GM19239 (cell line): ENCODE data around the gene PPP2R2D.
"Not testable (repeated sequence)": the region's sequence is repeated elsewhere in the genome, so short reads cannot be mapped to it uniquely, and the experiment has no call there.

ENCODE experiments used
- DNase-seq: peaks from one replicate; pipeline ENCODE4 v3.0.0; 2011; ENCODE audit warnings: low spot score; ENCODE audit not compliant: insufficient read length
- FAIRE-seq: peaks from 2 replicates; lab custom pipeline; 2011; peaks lifted over from hg19 to GRCh38; lab: Jason Lieb, UNC

The PPP2R2D gene

GRCh38 chr10:131982796-131983195, 82.0 kb downstream of the PPP2R2D start:
- DNase-seq (no peak), FAIRE-seq (no peak)

GRCh38 chr10:131983780-131984179, 83.0 kb downstream of the PPP2R2D start:
- DNase-seq: no peak
- FAIRE-seq: no peak

GRCh38 chr10:131986851-131987250, 86.0 kb downstream of the PPP2R2D start:
- not testable (repeated sequence) for FAIRE-seq, DNase-seq

- not testable (repeated sequence) for FAIRE-seq, DNase-seq
Measured at GRCh38 chr10:131987301-131987700, 86.5 kb downstream of the PPP2R2D start.

- not testable (repeated sequence) for FAIRE-seq, DNase-seq
Measured at GRCh38 chr10:131987786-131988185, 87.0 kb downstream of the PPP2R2D start.

- FAIRE-seq (no peak), DNase-seq (no peak)
Measured at GRCh38 chr10:131991726-131992125, 90.9 kb downstream of the PPP2R2D start.

- no peak for FAIRE-seq
- DNase-seq: no peak
Measured at GRCh38 chr10:131993275-131993674, 92.5 kb downstream of the PPP2R2D start.

- DNase-seq (no peak), FAIRE-seq (no peak)
Measured at GRCh38 chr10:131994435-131994834, 93.6 kb downstream of the PPP2R2D start.

- FAIRE-seq (no peak), DNase-seq (no peak)
Measured at GRCh38 chr10:131996466-131997365, 95.9 kb downstream of the PPP2R2D start.

- DNase-seq: no peak
- FAIRE-seq: no peak
Measured at GRCh38 chr10:131997366-131998049, 96.7 kb downstream of the PPP2R2D start.

GRCh38 chr10:131998050-131998844, 97.4 kb downstream of the PPP2R2D start:
- DNase-seq: no peak
- FAIRE-seq: no peak

- DNase-seq: no peak
- no peak for FAIRE-seq
Measured at GRCh38 chr10:131998845-131999681, 98.3 kb downstream of the PPP2R2D start.

- FAIRE-seq (no peak), DNase-seq (no peak)
Measured at GRCh38 chr10:132001238-132001972, 100.6 kb downstream of the PPP2R2D start.

GRCh38 chr10:132002004-132002403, 101.2 kb downstream of the PPP2R2D start:
- DNase-seq: no peak
- no peak for FAIRE-seq

- no peak for DNase-seq
- no peak for FAIRE-seq
Measured at GRCh38 chr10:132003282-132003924, 102.6 kb downstream of the PPP2R2D start.

GRCh38 chr10:132004052-132004451, 103.2 kb downstream of the PPP2R2D start:
- no peak for FAIRE-seq
- no peak for DNase-seq

- DNase-seq (no peak), FAIRE-seq (no peak)
Measured at GRCh38 chr10:132005147-132005546, 104.3 kb downstream of the PPP2R2D start.

- FAIRE-seq (no peak), DNase-seq (no peak)
Measured at GRCh38 chr10:132006966-132007365, 106.2 kb downstream of the PPP2R2D start.
